Activated naive CD4-positive, alpha-beta T cell (primary cell): ENCODE measurements around the gene GPATCH4.
"Not testable (repeated sequence)": the region's sequence is repeated elsewhere in the genome, so short reads cannot be mapped to it uniquely, and the experiment has no call there.

Experiments
- DNase-seq, 4 experiments: peaks; one replicate each; lab custom pipeline; 2025; lab: John Stamatoyannopoulos, UW

Gene GPATCH4

GRCh38 chr1:156577550-156577949 lies 23.7 kb downstream of the GPATCH4 start:
- DNase-seq, result no peak

GRCh38 chr1:156574039-156574633 lies 27.1 kb downstream of the GPATCH4 start:
- no peak for DNase-seq

- no peak for DNase-seq
These were observed 28.6 kb downstream of the GPATCH4 start for GRCh38 chr1:156572663-156573018.

GRCh38 chr1:156571919-156572662 lies 29.2 kb downstream of the GPATCH4 start, which contains the start of gene IQGAP3:
TSS of gene IQGAP3 (minus strand) at chr1:156572565. CDS start at chr1:156572529, 36 bp downstream.
- DNase-seq, result peak in 3 of 4 experiments; percentile 34 to 46 (median 35)

- no peak for DNase-seq
These were observed 29.9 kb downstream of the GPATCH4 start for GRCh38 chr1:156571261-156571852.

GRCh38 chr1:156566436-156566835 lies 34.8 kb downstream of the GPATCH4 start:
- DNase-seq, result no peak

- no peak for DNase-seq
These were observed 35.8 kb downstream of the GPATCH4 start for GRCh38 chr1:156565519-156565918.

- DNase-seq, result no peak
These were observed 40.6 kb downstream of the GPATCH4 start for GRCh38 chr1:156560585-156561163.

GRCh38 chr1:156559797-156560385 lies 41.4 kb downstream of the GPATCH4 start:
- DNase-seq, result no peak

GRCh38 chr1:156559086-156559796 lies 42.0 kb downstream of the GPATCH4 start:
- DNase-seq, result no peak

GRCh38 chr1:156556354-156556753 lies 44.9 kb downstream of the GPATCH4 start:
- DNase-seq, result no peak

- DNase-seq, result no peak
These were observed 45.6 kb downstream of the GPATCH4 start for GRCh38 chr1:156555715-156556114.

- no peak for DNase-seq
These were observed 46.3 kb downstream of the GPATCH4 start for GRCh38 chr1:156554971-156555370.

GRCh38 chr1:156553860-156554485 lies 47.3 kb downstream of the GPATCH4 start:
- DNase-seq, result no peak

- DNase-seq, result not testable (repeated sequence)
These were observed 48.3 kb downstream of the GPATCH4 start for GRCh38 chr1:156552937-156553336.

GRCh38 chr1:156552518-156552917 lies 48.8 kb downstream of the GPATCH4 start:
- DNase-seq, result no peak

- no peak for DNase-seq
These were observed 49.4 kb downstream of the GPATCH4 start for GRCh38 chr1:156551869-156552268.

- no peak for DNase-seq
These were observed 50.1 kb downstream of the GPATCH4 start for GRCh38 chr1:156551066-156551643.

GRCh38 chr1:156550346-156550745 lies 50.9 kb downstream of the GPATCH4 start:
- no peak for DNase-seq

- DNase-seq, result no peak
These were observed 51.4 kb downstream of the GPATCH4 start for GRCh38 chr1:156549831-156550230.

- no peak for DNase-seq
These were observed 51.9 kb downstream of the GPATCH4 start for GRCh38 chr1:156549390-156549789.
